ENCODE measurements around the gene GRM8. TPM values are rescaled to one million over a fixed set of nuclear protein-coding genes. Genes with fewer than 3 reads are reported as not detected.
"Not testable (repeated sequence)": the region's sequence is repeated elsewhere in the genome, so short reads cannot be mapped to it uniquely, and the experiment has no call there.

Gene GRM8
- total RNA-seq, 1 experiment from 2014 or later, result not detected

GRCh38 chr7:126727930-126728391 is 524.8 kb downstream of the GRM8 start:
- DNase-seq (ENCODE audit: low read depth), result peak; percentile 67

GRCh38 chr7:126723966-126724544 is 528.7 kb downstream of the GRM8 start:
- DNase-seq (ENCODE audit: low read depth), result no peak

- DNase-seq (ENCODE audit: low read depth), result no peak
These were observed 532.5 kb downstream of the GRM8 start for GRCh38 chr7:126720232-126720631.

- no peak for DNase-seq (ENCODE audit: low read depth)
These were observed 534.3 kb downstream of the GRM8 start for GRCh38 chr7:126718419-126718818.

- no peak for DNase-seq (ENCODE audit: low read depth)
These were observed 536.4 kb downstream of the GRM8 start for GRCh38 chr7:126716321-126716720.

- DNase-seq (ENCODE audit: low read depth), result no peak
These were observed 537.7 kb downstream of the GRM8 start for GRCh38 chr7:126715076-126715475.

- peak; percentile 38 for DNase-seq (ENCODE audit: low read depth)
These were observed 550.3 kb downstream of the GRM8 start for GRCh38 chr7:126702242-126703016.

- DNase-seq (ENCODE audit: low read depth), result peak; percentile 96
These were observed 551.7 kb downstream of the GRM8 start for GRCh38 chr7:126700807-126701604.

GRCh38 chr7:126699707-126700106 is 553.0 kb downstream of the GRM8 start:
- no peak for DNase-seq (ENCODE audit: low read depth)

- DNase-seq (ENCODE audit: low read depth), result no peak
These were observed 553.8 kb downstream of the GRM8 start for GRCh38 chr7:126698909-126699308.

GRCh38 chr7:126698446-126698845 is 554.3 kb downstream of the GRM8 start:
- DNase-seq (ENCODE audit: low read depth), result no peak

- DNase-seq (ENCODE audit: low read depth), result no peak
These were observed 556.3 kb downstream of the GRM8 start for GRCh38 chr7:126696256-126697038.

- DNase-seq (ENCODE audit: low read depth), result no peak
These were observed 561.6 kb downstream of the GRM8 start for GRCh38 chr7:126690848-126691751.

- DNase-seq (ENCODE audit: low read depth), result no peak
These were observed 562.6 kb downstream of the GRM8 start for GRCh38 chr7:126690104-126690503.

- peak; percentile 22 for DNase-seq (ENCODE audit: low read depth)
These were observed 563.7 kb downstream of the GRM8 start for GRCh38 chr7:126689037-126689436.

GRCh38 chr7:126686474-126686873 is 566.3 kb downstream of the GRM8 start:
- no peak for DNase-seq (ENCODE audit: low read depth)

- no peak for DNase-seq (ENCODE audit: low read depth)
These were observed 567.1 kb downstream of the GRM8 start for GRCh38 chr7:126685596-126685995.

GRCh38 chr7:126685018-126685573 is 567.6 kb downstream of the GRM8 start:
- DNase-seq (ENCODE audit: low read depth), result no peak

- no peak for DNase-seq (ENCODE audit: low read depth)
These were observed 570.6 kb downstream of the GRM8 start for GRCh38 chr7:126682176-126682575.

GRCh38 chr7:126668762-126669161 is 584.0 kb downstream of the GRM8 start:
- DNase-seq (ENCODE audit: low read depth), result not testable (repeated sequence)
